ENCODE results near the gene C1orf232. TPM values are rescaled to one million over a fixed set of nuclear protein-coding genes. Genes with fewer than 3 reads are reported as not detected.

Gene C1orf232
- not detected for total RNA-seq

GRCh38 chr1:26168410-26169197 lies at the start of gene C1orf232:
Gene C1orf232, minus strand, starts transcription at chr1:26168963. Its CDS starts 464 bp downstream, at chr1:26168499.
- H3K36me3 Mint-ChIP-seq (ENCODE audit: low read depth), result peaks cover 2% of the 10 kb centered on the region
- ChIA-PET CTCF (interaction anchor here (0.7 to 3.5 kb wide), 13 partner anchors 10 to 273 kb away, joined by 3 to 20 read pairs (median 5); partner anchors contain the start of genes CEP85, DHDDS, FAM110D and PDIK1L), POLR2A (interaction anchor here (0.9 kb wide), 1 partner anchor 66 kb away, joined by 3 read pairs; no protein-coding TSS in a partner anchor)
- H3K9me3 Mint-ChIP-seq, result no peaks in the 10 kb centered on the region
- peaks cover 42% of the 10 kb centered on the region for H3K4me1 Mint-ChIP-seq
- peak within 1 kb of the TSS; percentile 88 for H3K27ac Mint-ChIP-seq
- H3K27me3 Mint-ChIP-seq, result peaks cover 16% of the 10 kb centered on the region
- DNase-seq, result no peak
- peak within 1 kb of the TSS; percentile 82 for H3K4me3 Mint-ChIP-seq

- peaks cover 8% of the 10 kb centered on the region for H3K27me3 Mint-ChIP-seq
- ChIA-PET CTCF (interaction anchor here (0.7 to 7.3 kb wide), 4 partner anchors 11 to 419 kb away, joined by 4 to 31 read pairs (median 4); partner anchors contain the start of gene CEP85), POLR2A (interaction anchor here (0.6 kb wide), 1 partner anchor 135 kb away, joined by 3 read pairs; no protein-coding TSS in a partner anchor)
- DNase-seq, result no peak
- no peaks in the 10 kb centered on the region for H3K36me3 Mint-ChIP-seq (ENCODE audit: low read depth)
- no peak overlapping the region for H3K4me3 Mint-ChIP-seq
- H3K4me1 Mint-ChIP-seq, result no peaks in the 10 kb centered on the region
- no peaks in the 10 kb centered on the region for H3K9me3 Mint-ChIP-seq
- no peak overlapping the region for H3K27ac Mint-ChIP-seq
These were observed 46.5 kb upstream of the C1orf232 start for GRCh38 chr1:26215246-26215645.

GRCh38 chr1:26213335-26213905 lies 44.7 kb upstream of the C1orf232 start:
- Mint-ChIP-seq H3K36me3 (ENCODE audit: low read depth) (no peaks in the 10 kb centered on the region), H3K27ac (no peak overlapping the region), H3K4me1 (no peaks in the 10 kb centered on the region), H3K9me3 (no peaks in the 10 kb centered on the region), H3K4me3 (no peak overlapping the region), H3K27me3 (peaks cover 15% of the 10 kb centered on the region)
- ChIA-PET POLR2A (no interaction called here), CTCF (interaction anchor here (7.3 kb wide), 1 partner anchor 21 kb away, joined by 31 read pairs; the partner anchor contains the start of gene CEP85)
- no peak for DNase-seq

GRCh38 chr1:26212726-26213125 lies 44.0 kb upstream of the C1orf232 start:
- Mint-ChIP-seq H3K9me3 (no peaks in the 10 kb centered on the region), H3K27ac (no peak overlapping the region), H3K27me3 (peaks cover 15% of the 10 kb centered on the region), H3K4me3 (no peak overlapping the region), H3K4me1 (no peaks in the 10 kb centered on the region), H3K36me3 (ENCODE audit: low read depth) (no peaks in the 10 kb centered on the region)
- DNase-seq, result no peak
- POLR2A ChIA-PET, result no interaction called here
- CTCF ChIA-PET, result interaction anchor here (0.7 to 7.3 kb wide), 2 partner anchors 21 to 26 kb away, joined by 3 to 31 read pairs; partner anchors contain the start of gene CEP85

GRCh38 chr1:26210147-26210870 lies 41.5 kb upstream of the C1orf232 start:
- peaks cover 11% of the 10 kb centered on the region for H3K27me3 Mint-ChIP-seq
- no peak for DNase-seq
- ChIA-PET CTCF (interaction anchor here (0.6 to 7.3 kb wide), 8 partner anchors 19 to 507 kb away, joined by 3 to 31 read pairs (median 4); partner anchors contain the start of genes CEP85 and ZNF593), POLR2A (no interaction called here)
- H3K36me3 Mint-ChIP-seq (ENCODE audit: low read depth), result no peaks in the 10 kb centered on the region
- no peaks in the 10 kb centered on the region for H3K9me3 Mint-ChIP-seq
- no peak overlapping the region for H3K4me3 Mint-ChIP-seq
- no peaks in the 10 kb centered on the region for H3K4me1 Mint-ChIP-seq
- H3K27ac Mint-ChIP-seq, result no peak overlapping the region

GRCh38 chr1:26203642-26204318 lies 35.0 kb upstream of the C1orf232 start:
- ChIA-PET CTCF (interaction anchor here (0.6 to 3.6 kb wide), 9 partner anchors 12 to 57 kb away, joined by 3 to 20 read pairs (median 3); partner anchors contain the start of genes CEP85 and ZNF593), POLR2A (no interaction called here)
- Mint-ChIP-seq H3K4me3 (no peak overlapping the region), H3K4me1 (peaks cover 38% of the 10 kb centered on the region), H3K27ac (peak overlapping the region; percentile 84), H3K9me3 (no peaks in the 10 kb centered on the region), H3K27me3 (no peaks in the 10 kb centered on the region), H3K36me3 (ENCODE audit: low read depth) (no peaks in the 10 kb centered on the region)
- DNase-seq, result no peak

- peaks cover 38% of the 10 kb centered on the region for H3K4me1 Mint-ChIP-seq
- no peaks in the 10 kb centered on the region for H3K27me3 Mint-ChIP-seq
- H3K4me3 Mint-ChIP-seq, result no peak overlapping the region
- no peak for DNase-seq
- peak overlapping the region; percentile 84 for H3K27ac Mint-ChIP-seq
- no peaks in the 10 kb centered on the region for H3K36me3 Mint-ChIP-seq (ENCODE audit: low read depth)
- H3K9me3 Mint-ChIP-seq, result no peaks in the 10 kb centered on the region
- ChIA-PET CTCF (interaction anchor here (1.0 to 1.2 kb wide), 2 partner anchors 12 to 170 kb away, joined by 3 to 4 read pairs; no protein-coding TSS in a partner anchor), POLR2A (no interaction called here)
These were observed 31.6 kb upstream of the C1orf232 start for GRCh38 chr1:26200413-26200812.

- Mint-ChIP-seq H3K36me3 (ENCODE audit: low read depth) (no peaks in the 10 kb centered on the region), H3K9me3 (no peaks in the 10 kb centered on the region), H3K27me3 (peaks cover 2% of the 10 kb centered on the region), H3K27ac (no peak overlapping the region), H3K4me1 (peaks cover 38% of the 10 kb centered on the region), H3K4me3 (no peak overlapping the region)
- POLR2A ChIA-PET, result no interaction called here
- CTCF ChIA-PET, result interaction anchor here (1.2 kb wide), 1 partner anchor 81 kb away, joined by 3 read pairs; no protein-coding TSS in a partner anchor
- no peak for DNase-seq
These were observed 29.1 kb upstream of the C1orf232 start for GRCh38 chr1:26197813-26198212.

GRCh38 chr1:26197301-26197700 lies 28.5 kb upstream of the C1orf232 start:
- ChIA-PET CTCF (interaction anchor here (1.2 kb wide), 1 partner anchor 82 kb away, joined by 3 read pairs; no protein-coding TSS in a partner anchor), POLR2A (no interaction called here)
- Mint-ChIP-seq H3K9me3 (no peaks in the 10 kb centered on the region), H3K4me1 (peaks cover 37% of the 10 kb centered on the region), H3K27ac (no peak overlapping the region), H3K4me3 (no peak overlapping the region), H3K36me3 (ENCODE audit: low read depth) (no peaks in the 10 kb centered on the region), H3K27me3 (peaks cover 2% of the 10 kb centered on the region)
- DNase-seq, result no peak

- Mint-ChIP-seq H3K27me3 (peaks cover 2% of the 10 kb centered on the region), H3K4me3 (no peak overlapping the region), H3K27ac (no peak overlapping the region), H3K36me3 (ENCODE audit: low read depth) (peaks cover 2% of the 10 kb centered on the region), H3K4me1 (peaks cover 31% of the 10 kb centered on the region), H3K9me3 (no peaks in the 10 kb centered on the region)
- DNase-seq, result no peak
- ChIA-PET CTCF (interaction anchor here (0.5 to 1.8 kb wide), 3 partner anchors 26 to 669 kb away, joined by 3 to 5 read pairs (median 3); partner anchors contain the start of gene ZNF593), POLR2A (no interaction called here)
These were observed 27.0 kb upstream of the C1orf232 start for GRCh38 chr1:26195805-26196204.

- H3K4me3 Mint-ChIP-seq, result peak overlapping the region; percentile 18
- H3K9me3 Mint-ChIP-seq, result no peaks in the 10 kb centered on the region
- DNase-seq, result peak; percentile 50
- peaks cover 28% of the 10 kb centered on the region for H3K4me1 Mint-ChIP-seq
- CTCF ChIA-PET, result interaction anchor here (0.6 to 1.6 kb wide), 4 partner anchors 10 to 271 kb away, joined by 4 to 5 read pairs (median 5); partner anchors contain the start of gene ZNF593
- POLR2A ChIA-PET, result interaction anchor here (1.0 kb wide), 1 partner anchor 22 kb away, joined by 5 read pairs; the partner anchor contains the start of gene ZNF593
- H3K27ac Mint-ChIP-seq, result peak overlapping the region; percentile 82
- H3K36me3 Mint-ChIP-seq (ENCODE audit: low read depth), result peaks cover 2% of the 10 kb centered on the region
- H3K27me3 Mint-ChIP-seq, result peaks cover 2% of the 10 kb centered on the region
These were observed 23.0 kb upstream of the C1orf232 start for GRCh38 chr1:26191739-26192138.
